HUES6 (cell line): Measurements from ENCODE around the gene TRPC4.

ENCODE experiments used
- H3K27ac ChIP-seq: 2 replicates; pipeline ENCODE4 v1.7.0; 2013; ENCODE audit warnings: low read depth, mild to moderate bottlenecking, low read length, inconsistent platforms
- H3K27me3 ChIP-seq: 2 replicates; pipeline ENCODE4 v1.6.1; 2013; ENCODE audit warnings: low read length; ENCODE audit not compliant: control insufficient read depth, insufficient read depth
- H3K36me3 ChIP-seq: 2 replicates; pipeline ENCODE4 v1.6.1; 2013; ENCODE audit warnings: low read length; ENCODE audit not compliant: control insufficient read depth, insufficient read depth
- H3K4me1 ChIP-seq: 2 replicates; pipeline ENCODE4 v1.6.1; 2013; ENCODE audit warnings: low read length; ENCODE audit not compliant: control insufficient read depth, insufficient read depth
- H3K4me3 ChIP-seq: 2 replicates; pipeline ENCODE4 v1.5.1; 2013; ENCODE audit warnings: low read depth, low read length
- H3K9ac ChIP-seq: one replicate; pipeline ENCODE4 v1.6.1; 2013; ENCODE audit warnings: mild to moderate bottlenecking, low read length
- H3K9me3 ChIP-seq: 2 replicates; pipeline ENCODE4 v1.6.1; 2013; ENCODE audit warnings: low read depth, low read length; ENCODE audit not compliant: control insufficient read depth, insufficient read depth

The TRPC4 gene

GRCh38 chr13:37769545-37769944, 100.0 kb downstream of the TRPC4 start:
- H3K9ac ChIP-seq, result no peak overlapping the region
- H3K9me3 ChIP-seq, result no peaks in the 10 kb centered on the region
- H3K27me3 ChIP-seq, result no peaks in the 10 kb centered on the region
- H3K4me3 ChIP-seq, result no peak overlapping the region
- no peaks in the 10 kb centered on the region for H3K36me3 ChIP-seq
- no peak overlapping the region for H3K27ac ChIP-seq
- no peaks in the 10 kb centered on the region for H3K4me1 ChIP-seq

GRCh38 chr13:37769078-37769477, 100.5 kb downstream of the TRPC4 start:
- Histone ChIP-seq H3K4me3 (no peak overlapping the region), H3K9ac (no peak overlapping the region)

GRCh38 chr13:37766502-37766901, 103.1 kb downstream of the TRPC4 start:
- Histone ChIP-seq H3K27ac (no peak overlapping the region), H3K9ac (no peak overlapping the region), H3K4me1 (peaks cover 5% of the 10 kb centered on the region; the same call in 1 of the 2 replicates), H3K4me3 (no peak overlapping the region), H3K36me3 (no peaks in the 10 kb centered on the region), H3K27me3 (no peaks in the 10 kb centered on the region), H3K9me3 (no peaks in the 10 kb centered on the region)

More at GRCh38 chr13:37769078-37769477, 100.5 kb downstream of the TRPC4 start:
- H3K36me3 ChIP-seq, result no peaks in the 10 kb centered on the region
- no peak overlapping the region for H3K27ac ChIP-seq
- no peaks in the 10 kb centered on the region for H3K4me1 ChIP-seq
- no peaks in the 10 kb centered on the region for H3K27me3 ChIP-seq
- H3K9me3 ChIP-seq, result no peaks in the 10 kb centered on the region

- Histone ChIP-seq H3K27me3 (no peaks in the 10 kb centered on the region), H3K9ac (no peak overlapping the region), H3K4me1 (peaks cover 5% of the 10 kb centered on the region; the same call in 1 of the 2 replicates), H3K36me3 (no peaks in the 10 kb centered on the region), H3K9me3 (no peaks in the 10 kb centered on the region), H3K27ac (no peak overlapping the region), H3K4me3 (no peak overlapping the region)
Measured at GRCh38 chr13:37755349-37755748, 114.2 kb downstream of the TRPC4 start.

- H3K4me3 ChIP-seq, result no peak overlapping the region
- H3K27ac ChIP-seq, result no peak overlapping the region
- no peaks in the 10 kb centered on the region for H3K9me3 ChIP-seq
- H3K9ac ChIP-seq, result no peak overlapping the region
- no peaks in the 10 kb centered on the region for H3K27me3 ChIP-seq
- no peaks in the 10 kb centered on the region for H3K36me3 ChIP-seq
- H3K4me1 ChIP-seq, result peaks cover 5% of the 10 kb centered on the region; the same call in 1 of the 2 replicates
Measured at GRCh38 chr13:37753776-37754175, 115.8 kb downstream of the TRPC4 start.

DNA sequence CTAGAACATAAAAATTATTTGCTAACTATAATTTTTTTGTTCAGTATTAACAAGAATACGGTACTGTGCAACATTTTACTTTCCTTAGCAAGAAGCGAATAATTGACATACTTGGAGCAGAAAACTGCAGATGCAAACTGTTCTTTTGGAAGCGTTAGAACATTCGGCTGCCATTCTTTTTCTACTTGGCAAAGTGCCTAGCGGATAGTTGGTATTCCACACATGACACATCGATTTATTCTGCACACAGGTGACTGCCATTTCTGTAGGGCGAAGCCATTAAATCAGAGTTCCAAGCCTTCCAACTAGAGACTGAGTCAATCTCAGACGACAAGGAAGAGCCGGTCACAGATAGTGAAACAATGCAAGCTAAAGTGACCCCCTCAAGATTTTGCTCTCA, 117.4 kb downstream of the TRPC4 start:
- Histone ChIP-seq H3K36me3 (no peaks in the 10 kb centered on the region), H3K9me3 (no peaks in the 10 kb centered on the region), H3K4me3 (no peak overlapping the region), H3K9ac (no peak overlapping the region), H3K27ac (no peak overlapping the region), H3K27me3 (no peaks in the 10 kb centered on the region), H3K4me1 (peaks cover 5% of the 10 kb centered on the region; the same call in 1 of the 2 replicates)

GRCh38 chr13:37751025-37751424, 118.5 kb downstream of the TRPC4 start:
- H3K4me1 ChIP-seq, result peaks cover 5% of the 10 kb centered on the region; the same call in 1 of the 2 replicates
- no peaks in the 10 kb centered on the region for H3K9me3 ChIP-seq
- no peak overlapping the region for H3K27ac ChIP-seq
- H3K27me3 ChIP-seq, result no peaks in the 10 kb centered on the region
- no peak overlapping the region for H3K9ac ChIP-seq
- H3K4me3 ChIP-seq, result no peak overlapping the region
- no peaks in the 10 kb centered on the region for H3K36me3 ChIP-seq

GRCh38 chr13:37748913-37749312, 120.7 kb downstream of the TRPC4 start:
- no peaks in the 10 kb centered on the region for H3K27me3 ChIP-seq
- H3K9me3 ChIP-seq, result no peaks in the 10 kb centered on the region
- no peak overlapping the region for H3K27ac ChIP-seq
- peaks cover 2% of the 10 kb centered on the region; the same call in 1 of the 2 replicates for H3K4me1 ChIP-seq
- no peak overlapping the region for H3K4me3 ChIP-seq
- H3K36me3 ChIP-seq, result no peaks in the 10 kb centered on the region
- H3K9ac ChIP-seq, result no peak overlapping the region

DNA sequence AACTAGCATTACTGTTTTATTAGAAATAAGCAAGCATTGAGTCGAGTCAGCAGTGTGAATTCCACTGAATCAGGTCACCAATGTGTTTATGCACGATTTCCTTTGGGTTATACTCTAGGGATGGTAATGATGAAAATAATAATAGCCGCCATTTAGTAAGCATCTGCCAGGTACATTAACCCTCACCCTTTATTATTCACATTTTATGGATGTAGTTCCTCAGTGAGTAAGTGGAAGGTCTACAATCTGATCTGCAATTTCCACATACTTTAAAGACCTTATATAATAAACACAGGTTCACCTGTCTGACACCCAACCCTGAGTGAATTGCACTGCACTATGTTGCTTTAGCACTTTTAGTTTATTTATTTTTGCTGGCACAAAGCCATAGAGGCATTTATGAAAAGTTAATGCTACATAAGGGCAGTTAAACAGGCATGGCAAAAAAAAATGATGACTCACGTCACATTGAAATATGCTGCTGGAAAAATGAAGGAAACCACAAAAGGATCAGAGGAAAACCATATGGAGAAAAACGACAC, 122.4 kb downstream of the TRPC4 start:
- no peaks in the 10 kb centered on the region for H3K27me3 ChIP-seq
- H3K4me1 ChIP-seq, result no peaks in the 10 kb centered on the region
- no peaks in the 10 kb centered on the region for H3K36me3 ChIP-seq
- no peak overlapping the region for H3K9ac ChIP-seq
- no peak overlapping the region for H3K4me3 ChIP-seq
- no peak overlapping the region for H3K27ac ChIP-seq
- H3K9me3 ChIP-seq, result no peaks in the 10 kb centered on the region

GRCh38 chr13:37741536-37741935, 128.0 kb downstream of the TRPC4 start:
- Histone ChIP-seq H3K4me1 (peaks cover 4% of the 10 kb centered on the region; the same call in 1 of the 2 replicates), H3K4me3 (no peak overlapping the region), H3K36me3 (no peaks in the 10 kb centered on the region), H3K27ac (no peak overlapping the region), H3K9me3 (no peaks in the 10 kb centered on the region), H3K27me3 (no peaks in the 10 kb centered on the region), H3K9ac (no peak overlapping the region)

DNA sequence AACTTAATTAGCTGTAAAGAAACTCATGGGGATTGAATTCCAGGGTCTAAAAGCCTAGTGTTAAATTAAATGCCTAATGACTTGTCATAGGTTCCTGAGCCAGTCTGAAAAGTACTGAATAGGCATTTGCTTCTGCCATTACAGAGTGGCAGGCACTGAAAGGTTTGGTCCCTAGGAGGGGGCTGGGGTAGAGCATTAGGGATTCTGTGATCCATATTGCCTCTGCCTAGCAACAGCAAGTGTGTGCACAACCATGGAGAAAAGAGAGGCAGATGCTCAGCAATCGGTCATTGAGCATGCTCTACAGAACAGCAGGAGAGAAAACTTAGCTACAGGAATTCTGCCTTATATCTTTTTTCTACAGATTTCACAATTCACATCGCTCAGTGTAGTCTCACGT, 133.5 kb downstream of the TRPC4 start:
- H3K27me3 ChIP-seq, result no peaks in the 10 kb centered on the region
- no peak overlapping the region for H3K27ac ChIP-seq
- no peaks in the 10 kb centered on the region for H3K36me3 ChIP-seq
- no peaks in the 10 kb centered on the region for H3K9me3 ChIP-seq
- H3K4me1 ChIP-seq, result peaks cover 4% of the 10 kb centered on the region; the same call in 1 of the 2 replicates
- no peak overlapping the region for H3K9ac ChIP-seq
- H3K4me3 ChIP-seq, result no peak overlapping the region
